Activated CD8-positive, alpha-beta memory T cell treated with anti-CD3 and anti-CD28 coated beads, Interleukin-2, amount 50 U/mL, for 24 hours (primary cell): ENCODE measurements around the gene PAX3.

Experiments
- DNase-seq: peaks from one replicate; pipeline ENCODE4 v3.0.0-alpha.2; 2020; ENCODE audit errors: extremely low read depth

PAX3 gene

GRCh38 chr2:222298311-222299150 lies at the start of gene PAX3:
PAX3 (minus strand) TSS chr2:222298998; CDS start chr2:222298615, 383 bp downstream.
- DNase-seq, result no peak

DNA sequence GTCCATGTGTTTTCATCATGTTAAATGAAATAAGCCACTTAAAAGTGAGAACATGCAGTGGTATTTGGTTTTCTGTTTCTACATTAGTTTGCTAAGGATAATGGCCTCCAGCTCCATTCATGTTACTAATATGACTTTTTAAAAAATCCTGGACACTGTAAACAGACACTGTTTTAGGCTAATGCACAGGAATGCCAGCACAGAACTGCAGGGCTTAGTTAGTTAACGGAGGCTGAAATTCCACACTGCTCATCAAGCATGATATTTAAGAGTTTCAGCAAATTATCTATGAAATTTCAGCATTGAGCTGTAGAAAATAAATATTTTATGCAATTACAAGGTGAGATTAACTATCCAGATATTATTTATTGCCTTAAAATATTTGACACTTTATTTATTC lies 42.5 kb upstream of the PAX3 start:
- DNase-seq, result no peak

DNA sequence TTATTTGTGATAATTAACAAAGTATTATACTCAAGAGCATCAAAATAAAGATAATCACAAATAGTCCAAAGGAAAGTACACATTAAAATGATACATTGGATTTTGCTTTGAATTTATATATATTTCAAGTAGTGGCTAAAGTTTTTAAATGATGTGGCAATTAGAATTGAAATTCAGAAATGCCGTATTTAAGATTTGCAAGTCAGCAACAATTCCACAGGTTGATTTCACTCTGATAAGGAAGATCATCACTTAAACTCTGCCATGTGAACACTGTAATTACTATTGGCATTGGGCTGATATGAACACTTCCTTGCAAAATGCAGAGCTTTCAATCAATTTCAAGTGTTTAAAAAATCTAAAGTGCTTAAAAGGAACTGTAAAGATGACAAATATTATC lies 39.6 kb upstream of the PAX3 start:
- DNase-seq, result no peak

GRCh38 chr2:222336931-222337330 lies 38.1 kb upstream of the PAX3 start:
- DNase-seq, result no peak

DNA sequence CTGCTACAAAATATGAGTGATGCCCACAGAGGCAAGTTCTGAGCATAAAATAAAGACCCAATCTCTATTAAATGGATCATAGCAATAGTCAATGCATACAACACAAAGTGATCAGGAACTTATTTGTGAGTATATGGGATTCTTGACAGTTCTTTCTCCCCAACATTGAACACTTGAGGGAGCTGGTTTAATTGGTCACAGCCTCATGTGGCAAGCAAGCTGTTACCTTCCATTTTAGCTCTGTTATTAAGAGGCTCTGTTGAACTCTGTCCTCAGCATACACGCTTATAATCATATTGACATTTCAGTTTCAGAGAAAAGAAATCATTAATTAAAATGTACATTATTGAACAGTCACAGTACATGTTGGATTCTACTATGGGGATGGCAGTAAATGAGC lies 37.6 kb upstream of the PAX3 start:
- DNase-seq, result no peak

GRCh38 chr2:222334914-222335313 lies 36.1 kb upstream of the PAX3 start:
- no peak for DNase-seq

DNA sequence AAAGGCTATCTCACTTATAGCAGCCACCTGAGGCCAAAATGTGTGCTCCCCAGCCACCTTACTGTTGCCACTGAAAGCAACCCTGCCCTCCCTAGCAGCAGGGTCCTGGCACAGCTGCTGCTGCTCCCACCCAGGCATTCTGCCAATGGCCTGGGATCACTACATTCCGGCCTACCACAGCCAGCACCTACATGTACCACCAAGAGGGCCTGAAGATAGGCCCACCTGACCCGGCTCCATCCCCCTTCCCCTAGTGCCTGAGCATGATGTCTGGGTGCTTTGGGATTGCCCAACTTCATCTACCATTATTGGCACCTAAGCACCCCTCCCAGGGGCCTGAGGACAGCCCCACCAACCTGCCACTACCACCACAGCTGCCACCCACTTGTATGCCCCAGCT lies 34.6 kb upstream of the PAX3 start:
- no peak for DNase-seq

DNA sequence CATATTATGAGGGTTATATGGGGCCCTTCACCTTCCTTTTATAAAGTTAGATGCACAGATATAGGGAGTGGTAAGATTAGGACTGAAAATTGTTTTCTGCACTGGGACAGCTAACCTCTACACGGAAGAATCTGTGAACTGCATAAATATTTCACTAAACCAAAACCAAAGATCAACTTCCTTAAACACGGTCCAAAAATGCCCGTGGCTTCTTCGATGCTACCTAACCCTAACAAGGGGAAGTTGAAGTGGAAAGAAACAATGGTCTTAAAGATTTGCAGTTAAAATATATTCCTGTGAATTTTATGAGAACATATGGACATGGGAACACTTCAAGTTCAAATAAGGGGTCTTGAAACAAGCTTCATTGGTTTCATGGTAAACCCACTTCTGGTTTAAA lies 33.3 kb upstream of the PAX3 start:
- DNase-seq, result no peak

GRCh38 chr2:222330910-222331309 lies 32.1 kb upstream of the PAX3 start:
- DNase-seq, result no peak

- no peak for DNase-seq
Measured at GRCh38 chr2:222322236-222322635, 23.4 kb upstream of the PAX3 start.

- no peak for DNase-seq
Measured at GRCh38 chr2:222320436-222321395, 21.9 kb upstream of the PAX3 start.

DNA sequence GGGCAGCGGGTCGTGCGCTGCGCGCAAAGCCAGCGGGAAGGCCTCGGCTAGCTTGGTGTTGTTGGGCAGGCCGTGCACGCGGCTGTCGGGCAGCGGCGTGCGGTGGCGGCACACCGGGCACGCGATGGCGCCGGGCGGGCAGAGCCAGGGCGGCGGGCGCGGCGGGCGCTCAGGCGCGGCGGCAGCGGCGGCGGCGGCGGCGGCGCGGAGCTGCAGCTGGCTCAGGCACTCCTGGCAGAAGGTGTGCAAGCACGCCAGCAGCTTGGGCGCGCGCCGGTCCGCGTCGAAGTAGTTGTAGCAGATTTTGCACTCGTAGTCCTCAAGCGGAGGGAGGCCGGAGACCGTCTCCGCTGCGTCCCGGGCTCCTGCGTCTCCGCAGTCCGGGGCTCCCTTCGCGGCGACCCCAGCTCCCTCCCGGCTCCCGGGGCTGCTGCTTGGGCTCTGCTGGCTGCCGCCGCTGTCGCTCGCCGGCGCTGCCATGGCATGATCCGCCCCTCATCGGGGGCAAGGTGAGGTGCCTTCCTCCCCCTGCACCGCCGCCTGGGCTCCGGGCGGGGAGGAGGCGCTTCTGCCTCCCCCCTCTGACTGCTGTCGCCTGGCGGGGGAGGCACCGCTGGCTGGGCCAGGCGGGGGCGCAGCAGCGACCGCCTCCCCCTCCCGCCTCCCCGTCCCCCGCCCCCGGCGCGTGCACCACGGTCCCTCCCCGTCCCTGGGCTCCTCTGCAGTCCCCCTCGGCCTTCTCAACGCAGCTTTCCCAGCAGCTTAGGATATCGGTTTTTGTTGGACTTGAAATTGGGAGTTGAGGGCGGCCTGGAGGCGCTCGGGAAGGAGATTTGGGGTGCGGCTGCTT lies 21.0 kb upstream of the PAX3 start:
- DNase-seq, result no peak

- DNase-seq, result no peak
Measured at GRCh38 chr2:222318712-222319585, 20.2 kb upstream of the PAX3 start.

DNA sequence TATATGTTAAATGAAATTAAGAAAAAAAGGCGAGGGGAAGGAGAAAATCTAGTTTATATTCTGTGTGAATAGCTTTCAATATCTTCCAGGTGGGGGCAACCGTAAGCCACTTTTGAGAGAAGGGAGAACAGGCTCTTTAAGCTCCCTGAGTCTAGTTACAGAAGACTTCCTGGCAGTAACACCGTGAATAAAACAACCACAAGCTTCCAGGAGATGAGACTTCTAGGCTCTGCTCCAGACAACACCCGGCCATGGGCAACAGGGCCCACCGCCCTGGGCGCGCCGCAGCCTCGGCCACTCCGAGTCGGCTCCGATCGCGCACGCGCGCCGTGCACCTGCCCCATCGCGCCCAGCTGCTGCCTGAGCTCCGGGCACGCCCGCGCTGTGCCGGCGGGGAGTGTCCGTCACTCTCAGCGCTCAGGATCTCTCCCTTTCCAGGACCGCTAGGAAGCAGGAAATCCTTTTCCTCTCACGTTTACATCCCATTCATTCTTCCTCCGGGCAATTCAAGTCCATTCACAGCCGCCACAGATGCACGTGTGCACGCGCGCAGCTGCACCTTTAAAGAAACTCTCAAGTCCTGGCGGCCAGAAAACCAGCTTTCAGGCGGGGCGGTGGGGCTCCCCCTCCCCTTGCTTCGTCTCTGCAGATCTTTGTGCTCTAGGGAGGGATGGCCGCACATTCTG lies 19.4 kb upstream of the PAX3 start:
- DNase-seq, result no peak

- no peak for DNase-seq
Measured at GRCh38 chr2:222315443-222316121, 16.8 kb upstream of the PAX3 start.

DNA sequence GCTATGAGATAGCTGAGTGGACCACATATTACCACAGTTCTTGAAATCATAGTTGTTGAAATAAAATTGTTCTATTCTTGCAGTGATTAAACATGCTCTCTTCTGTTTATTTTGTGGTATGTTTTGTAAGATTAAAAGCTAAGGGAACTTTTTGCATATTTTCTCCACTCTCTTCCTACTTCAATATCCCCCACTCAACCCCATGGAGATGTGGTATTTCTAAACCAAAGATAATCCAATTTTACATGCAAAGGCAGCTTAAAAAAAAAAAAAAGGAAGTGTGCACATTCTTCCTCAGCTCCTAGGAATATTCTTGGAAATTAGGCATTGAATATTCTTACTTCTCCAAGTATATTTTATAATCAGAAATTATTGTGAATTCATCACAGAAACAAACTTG lies 15.0 kb upstream of the PAX3 start:
- no peak for DNase-seq

DNA sequence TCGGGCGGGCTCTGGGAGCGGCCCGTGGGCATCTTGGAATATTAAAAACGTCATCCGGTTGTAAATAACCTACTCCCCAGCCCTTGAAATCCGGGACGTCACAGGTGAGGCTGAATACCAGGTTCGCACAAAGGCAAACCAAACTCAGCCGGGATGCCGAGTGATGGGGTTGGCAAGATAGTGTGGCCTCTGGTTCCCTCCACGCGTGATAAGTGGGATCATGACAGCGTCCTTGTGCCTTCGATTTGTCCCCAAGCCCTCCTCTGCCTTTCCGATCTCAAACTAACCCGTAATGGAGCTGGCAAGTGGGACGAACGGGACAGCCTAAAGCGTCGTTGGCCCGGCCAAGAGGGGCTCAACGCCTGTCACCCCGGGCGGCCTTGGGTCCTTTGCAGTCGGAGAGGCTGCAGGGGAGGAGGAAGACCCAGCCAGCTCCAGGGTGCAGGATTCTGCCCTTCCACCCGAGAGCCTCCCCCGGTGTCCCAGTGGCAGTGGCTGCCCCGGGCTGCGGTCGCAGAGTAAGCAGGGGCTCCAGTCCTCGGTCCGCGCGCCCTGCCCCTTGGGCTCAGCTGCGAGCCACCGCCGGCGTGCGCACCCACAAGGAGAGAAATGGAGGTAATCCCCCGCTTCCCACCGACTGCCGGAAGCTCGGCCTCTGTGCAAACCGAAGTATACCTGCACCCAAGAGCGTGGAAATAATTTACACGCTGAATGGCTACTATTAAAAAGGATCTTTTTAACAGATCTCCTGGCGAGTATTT lies 13.4 kb upstream of the PAX3 start:
- DNase-seq, result no peak

DNA sequence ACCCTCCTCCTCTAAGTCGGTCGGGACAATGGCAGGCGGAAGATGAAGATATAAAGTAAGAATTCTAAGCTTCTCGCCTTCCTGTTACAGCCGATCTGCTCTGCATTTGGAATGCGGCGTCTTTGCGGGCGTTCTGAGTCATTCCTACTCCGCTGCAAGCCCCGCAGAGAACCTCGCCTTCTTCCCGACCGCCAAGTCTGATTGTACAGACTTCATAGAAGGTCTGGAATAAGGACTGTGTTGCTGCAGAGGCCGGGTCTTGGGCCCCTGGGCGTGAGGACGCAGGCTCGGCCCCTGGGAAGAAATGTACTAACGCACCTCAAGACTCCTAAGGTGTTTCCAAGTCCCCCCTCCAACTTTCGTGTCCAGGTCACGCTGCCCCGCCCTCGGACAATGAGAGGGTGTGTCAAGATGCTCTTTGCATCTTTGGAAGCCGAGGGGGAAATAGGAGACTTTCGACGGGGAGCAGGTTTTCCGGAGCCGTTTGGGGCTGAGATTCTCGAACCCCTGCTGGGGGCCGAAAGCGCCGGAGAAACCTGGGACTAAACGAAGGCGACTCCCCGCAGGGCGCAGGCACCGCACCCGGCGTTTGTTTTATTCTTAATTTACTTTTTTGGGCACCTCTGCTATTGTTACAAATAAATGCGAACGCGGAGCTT lies 12.7 kb upstream of the PAX3 start:
- no peak for DNase-seq
